HEK293 (cell line): ENCODE results near the gene PCSK2.

Experiments used
- CTCF ChIA-PET: fragments of 350-600 bp; formaldehyde crosslinking; extraction: SDS; loops from one replicate; lab custom pipeline; 2021; ENCODE audit warnings: antibody characterized with exemption; lab: Yijun Ruan, JAX
- POLR2A ChIA-PET: fragments of 300-600 bp; formaldehyde crosslinking; extraction: SDS; loops from one replicate; lab custom pipeline; 2020; ENCODE audit warnings: antibody characterized with exemption, inconsistent platforms; lab: Yijun Ruan, JAX
- H3K27ac ChIP-seq: fragments of 200-500 bp; sonication (Bioruptor generic); 2 replicates; pipeline ENCODE4 v1.5.1; 2014; ENCODE audit warnings: low read depth, low read length, control low read depth, inconsistent platforms; ENCODE audit errors: extremely low read depth
- H3K36me3 ChIP-seq, 2 experiments: fragments of 200-500 bp in 1 of 2; sonication (Bioruptor generic) in 1 of 2; 1 replicate in 1 of 2; 2 replicates in 1 of 2; pipeline ENCODE4 v1.5.1; 2014 to 2017; ENCODE audit warnings: inconsistent platforms in 2 of 2, low read length in 2 of 2; ENCODE audit not compliant: control insufficient read depth in 2 of 2, insufficient read depth in 1 of 2
- H3K4me1 ChIP-seq: fragments of 200-500 bp; sonication (Bioruptor generic); 2 replicates; pipeline ENCODE4 v1.5.1; 2014; ENCODE audit warnings: mild to moderate bottlenecking, low read length, inconsistent platforms; ENCODE audit not compliant: control insufficient read depth, insufficient read depth
- H3K4me3 ChIP-seq: 2 replicates; pipeline ENCODE4 v1.5.1; 2011; ENCODE audit warnings: low read depth, mild to moderate bottlenecking, control low read depth, low read length, moderate library complexity
- H3K9me3 ChIP-seq: fragments of 200-500 bp; sonication (Bioruptor generic); 2 replicates; pipeline ENCODE4 v1.5.1; 2014; ENCODE audit warnings: low read depth, low read length, inconsistent platforms; ENCODE audit not compliant: control insufficient read depth, insufficient read depth
- BCL11A ChIP-seq: fragments of 450-650 bp; formaldehyde crosslinking; IDR thresholded peaks from 2 replicates; pipeline ENCODE4 v1.5.1; 2016; ENCODE audit warnings: low read depth, missing biosample characterization, missing genetic modification characterization
- YY1 ChIP-seq: fragments of 450-650 bp; formaldehyde crosslinking; IDR thresholded peaks from 2 replicates; pipeline ENCODE4 v1.5.1; 2018; ENCODE audit warnings: missing biosample characterization, missing genetic modification characterization
- YY2 ChIP-seq: fragments of 450-650 bp; formaldehyde crosslinking; IDR thresholded peaks from 2 replicates; pipeline ENCODE4 v1.5.1; 2016; ENCODE audit warnings: missing biosample characterization, missing genetic modification characterization
- ZFP37 ChIP-seq: fragments of 450-650 bp; formaldehyde crosslinking; IDR thresholded peaks from 2 replicates; pipeline ENCODE4 v1.5.1; 2016; ENCODE audit warnings: missing biosample characterization, missing genetic modification characterization
- ZNF10 ChIP-seq: fragments of 450-650 bp; formaldehyde crosslinking; IDR thresholded peaks from 2 replicates; pipeline ENCODE4 v1.5.1; 2017; ENCODE audit warnings: missing biosample characterization, missing genetic modification characterization
- ZNF140 ChIP-seq: fragments of 450-650 bp; formaldehyde crosslinking; IDR thresholded peaks from 2 replicates; pipeline ENCODE4 v1.5.1; 2016; ENCODE audit warnings: missing biosample characterization, missing genetic modification characterization
- ZNF2 ChIP-seq: fragments of 450-650 bp; formaldehyde crosslinking; IDR thresholded peaks from 2 replicates; pipeline ENCODE4 v1.5.1; 2016; ENCODE audit warnings: missing biosample characterization, missing genetic modification characterization
- ZNF248 ChIP-seq: fragments of 450-650 bp; formaldehyde crosslinking; IDR thresholded peaks from 2 replicates; pipeline ENCODE4 v1.5.1; 2017; ENCODE audit warnings: missing biosample characterization, missing genetic modification characterization
- ZNF274 ChIP-seq, 2 experiments: fragments of 200-500 bp in 1 of 2; fragments of 450-650 bp in 1 of 2; sonication (Bioruptor generic) in 1 of 2; formaldehyde crosslinking in 1 of 2; IDR thresholded peaks; 2 replicates each; pipeline versions ENCODE4 v1.5.1 to v1.6.1; 2014 to 2016; ENCODE audit warnings: borderline replicate concordance in 1 of 2, inconsistent platforms in 1 of 2, low read length in 1 of 2, missing biosample characterization in 1 of 2, missing genetic modification characterization in 1 of 2
- ZNF335 ChIP-seq: fragments of 450-650 bp; formaldehyde crosslinking; conservative IDR thresholded peaks from 2 replicates; pipeline ENCODE4 v1.5.1; 2016; ENCODE audit warnings: missing biosample characterization, missing genetic modification characterization
- ZNF529 ChIP-seq: fragments of 450-650 bp; formaldehyde crosslinking; IDR thresholded peaks from 2 replicates; pipeline ENCODE4 v1.5.1; 2017; ENCODE audit warnings: missing genetic modification characterization, missing biosample characterization; ENCODE audit not compliant: insufficient replicate concordance
- ZNF548 ChIP-seq: fragments of 450-650 bp; formaldehyde crosslinking; IDR thresholded peaks from 2 replicates; pipeline ENCODE4 v1.5.1; 2016; ENCODE audit warnings: missing biosample characterization, missing genetic modification characterization
- ZNF561 ChIP-seq: fragments of 450-650 bp; IDR thresholded peaks from 2 replicates; pipeline ENCODE4 v1.5.1; 2018; ENCODE audit warnings: missing biosample characterization, missing genetic modification characterization, borderline replicate concordance
- ZNF610 ChIP-seq: fragments of 450-650 bp; formaldehyde crosslinking; IDR thresholded peaks from 2 replicates; pipeline ENCODE4 v1.5.1; 2016; ENCODE audit warnings: missing biosample characterization, missing genetic modification characterization, borderline replicate concordance
- ZNF664 ChIP-seq: fragments of 450-650 bp; formaldehyde crosslinking; IDR thresholded peaks from 2 replicates; pipeline ENCODE4 v1.5.1; 2016; ENCODE audit warnings: missing biosample characterization, missing genetic modification characterization
- ZNF76 ChIP-seq: fragments of 450-650 bp; formaldehyde crosslinking; IDR thresholded peaks from 2 replicates; pipeline ENCODE4; 2016; ENCODE audit warnings: low read depth, missing biosample characterization, missing genetic modification characterization, borderline replicate concordance
- ZNF792 ChIP-seq: fragments of 450-650 bp; formaldehyde crosslinking; IDR thresholded peaks from 2 replicates; pipeline ENCODE4 v1.5.1; 2016; ENCODE audit warnings: missing biosample characterization, missing genetic modification characterization
- ZSCAN30 ChIP-seq: fragments of 450-650 bp; IDR thresholded peaks from 2 replicates; pipeline ENCODE4 v1.5.1; 2018; ENCODE audit warnings: missing biosample characterization, mild to moderate bottlenecking, missing genetic modification characterization, moderate library complexity
- TF ChIP-seq, protein P1 (sequence below): fragments of 450-650 bp; formaldehyde crosslinking; IDR thresholded peaks from 2 replicates; pipeline ENCODE4 v1.5.1; 2016; ENCODE audit warnings: missing biosample characterization, missing genetic modification characterization, low read depth
- TF ChIP-seq, protein P2 (sequence below): fragments of 450-650 bp; formaldehyde crosslinking; IDR thresholded peaks from 2 replicates; pipeline ENCODE4 v1.5.1; 2016; ENCODE audit warnings: missing biosample characterization, missing genetic modification characterization
- TF ChIP-seq, protein P3 (sequence below): fragments of 450-650 bp; formaldehyde crosslinking; IDR thresholded peaks from 2 replicates; pipeline ENCODE4 v1.5.0; 2017; ENCODE audit warnings: missing biosample characterization, missing genetic modification characterization, borderline replicate concordance
- TF ChIP-seq, protein P4 (sequence below): fragments of 450-650 bp; formaldehyde crosslinking; IDR thresholded peaks from 2 replicates; pipeline ENCODE4 v1.5.1; 2016; ENCODE audit warnings: missing biosample characterization, missing genetic modification characterization

Gene PCSK2

DNA sequence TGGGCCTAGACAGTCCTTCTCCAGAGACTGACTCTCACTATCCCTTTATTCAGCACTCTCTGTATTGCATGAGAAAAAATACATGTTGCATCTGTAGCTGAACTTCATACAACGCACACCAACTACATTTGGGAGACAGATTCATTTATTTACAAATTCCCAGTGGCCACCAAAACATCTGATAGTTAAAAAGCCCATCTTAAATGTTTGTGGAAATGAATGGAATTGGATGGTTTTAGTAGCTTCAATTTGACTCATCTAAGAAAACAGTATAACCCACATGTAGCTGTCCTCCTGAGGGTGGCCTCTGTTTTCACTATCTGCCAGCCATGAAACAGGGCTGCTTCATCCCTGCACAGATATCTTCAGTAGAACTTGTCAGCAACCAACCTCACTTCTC, 116.3 kb downstream of the PCSK2 start:
- ChIA-PET POLR2A (no interaction called here), CTCF (no interaction called here)
- H3K4me1 ChIP-seq, result no peaks in the 10 kb centered on the region
- TF ChIP-seq ZNF610, result no peak
- no peak for TF ChIP-seq ZNF2 (tag by site-specific recombination)
- TF ChIP-seq, protein P1, sequence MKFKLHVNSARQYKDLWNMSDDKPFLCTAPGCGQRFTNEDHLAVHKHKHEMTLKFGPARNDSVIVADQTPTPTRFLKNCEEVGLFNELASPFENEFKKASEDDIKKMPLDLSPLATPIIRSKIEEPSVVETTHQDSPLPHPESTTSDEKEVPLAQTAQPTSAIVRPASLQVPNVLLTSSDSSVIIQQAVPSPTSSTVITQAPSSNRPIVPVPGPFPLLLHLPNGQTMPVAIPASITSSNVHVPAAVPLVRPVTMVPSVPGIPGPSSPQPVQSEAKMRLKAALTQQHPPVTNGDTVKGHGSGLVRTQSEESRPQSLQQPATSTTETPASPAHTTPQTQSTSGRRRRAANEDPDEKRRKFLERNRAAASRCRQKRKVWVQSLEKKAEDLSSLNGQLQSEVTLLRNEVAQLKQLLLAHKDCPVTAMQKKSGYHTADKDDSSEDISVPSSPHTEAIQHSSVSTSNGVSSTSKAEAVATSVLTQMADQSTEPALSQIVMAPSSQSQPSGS (tag by site-specific recombination), result no peak
- TF ChIP-seq ZSCAN30, result no peak
- TF ChIP-seq, protein P2, sequence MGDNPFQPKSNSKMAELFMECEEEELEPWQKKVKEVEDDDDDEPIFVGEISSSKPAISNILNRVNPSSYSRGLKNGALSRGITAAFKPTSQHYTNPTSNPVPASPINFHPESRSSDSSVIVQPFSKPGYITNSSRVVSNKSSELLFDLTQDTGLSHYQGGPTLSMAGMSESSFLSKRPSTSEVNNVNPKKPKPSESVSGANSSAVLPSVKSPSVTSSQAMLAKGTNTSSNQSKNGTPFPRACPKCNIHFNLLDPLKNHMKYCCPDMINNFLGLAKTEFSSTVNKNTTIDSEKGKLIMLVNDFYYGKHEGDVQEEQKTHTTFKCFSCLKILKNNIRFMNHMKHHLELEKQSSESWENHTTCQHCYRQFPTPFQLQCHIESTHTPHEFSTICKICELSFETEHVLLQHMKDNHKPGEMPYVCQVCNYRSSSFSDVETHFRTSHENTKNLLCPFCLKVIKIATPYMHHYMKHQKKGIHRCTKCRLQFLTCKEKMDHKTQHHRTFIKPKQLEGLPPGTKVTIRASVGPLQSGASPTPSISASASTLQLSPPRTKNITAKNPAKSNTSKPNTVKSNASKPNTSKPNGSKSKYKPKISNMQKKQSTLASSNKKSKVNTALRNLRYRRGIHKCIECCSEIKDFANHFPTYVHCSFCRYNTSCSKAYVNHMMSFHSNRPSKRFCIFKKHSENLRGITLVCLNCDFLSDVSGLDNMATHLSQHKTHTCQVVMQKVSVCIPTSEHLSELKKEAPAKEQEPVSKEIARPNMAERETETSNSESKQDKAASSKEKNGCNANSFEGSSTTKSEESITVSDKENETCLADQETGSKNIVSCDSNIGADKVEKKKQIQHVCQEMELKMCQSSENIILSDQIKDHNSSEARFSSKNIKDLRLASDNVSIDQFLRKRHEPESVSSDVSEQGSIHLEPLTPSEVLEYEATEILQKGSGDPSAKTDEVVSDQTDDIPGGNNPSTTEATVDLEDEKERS (tag by site-specific recombination), result no peak
- no peak for TF ChIP-seq ZNF548 (tag by site-specific recombination)
- TF ChIP-seq ZNF335 (tag by site-specific recombination), result no peak
- no peak for TF ChIP-seq ZNF248
- no peak for TF ChIP-seq ZNF140 (tag by site-specific recombination)
- TF ChIP-seq, protein P3, sequence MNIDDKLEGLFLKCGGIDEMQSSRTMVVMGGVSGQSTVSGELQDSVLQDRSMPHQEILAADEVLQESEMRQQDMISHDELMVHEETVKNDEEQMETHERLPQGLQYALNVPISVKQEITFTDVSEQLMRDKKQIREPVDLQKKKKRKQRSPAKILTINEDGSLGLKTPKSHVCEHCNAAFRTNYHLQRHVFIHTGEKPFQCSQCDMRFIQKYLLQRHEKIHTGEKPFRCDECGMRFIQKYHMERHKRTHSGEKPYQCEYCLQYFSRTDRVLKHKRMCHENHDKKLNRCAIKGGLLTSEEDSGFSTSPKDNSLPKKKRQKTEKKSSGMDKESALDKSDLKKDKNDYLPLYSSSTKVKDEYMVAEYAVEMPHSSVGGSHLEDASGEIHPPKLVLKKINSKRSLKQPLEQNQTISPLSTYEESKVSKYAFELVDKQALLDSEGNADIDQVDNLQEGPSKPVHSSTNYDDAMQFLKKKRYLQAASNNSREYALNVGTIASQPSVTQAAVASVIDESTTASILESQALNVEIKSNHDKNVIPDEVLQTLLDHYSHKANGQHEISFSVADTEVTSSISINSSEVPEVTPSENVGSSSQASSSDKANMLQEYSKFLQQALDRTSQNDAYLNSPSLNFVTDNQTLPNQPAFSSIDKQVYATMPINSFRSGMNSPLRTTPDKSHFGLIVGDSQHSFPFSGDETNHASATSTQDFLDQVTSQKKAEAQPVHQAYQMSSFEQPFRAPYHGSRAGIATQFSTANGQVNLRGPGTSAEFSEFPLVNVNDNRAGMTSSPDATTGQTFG (tag by site-specific recombination), result no peak
- no peak for TF ChIP-seq ZNF10 (tag by site-specific recombination)
- no peaks in the 10 kb centered on the region for H3K36me3 ChIP-seq
- H3K27ac ChIP-seq, result no peak overlapping the region
- no peaks in the 10 kb centered on the region for H3K9me3 ChIP-seq
- no peak overlapping the region for H3K4me3 ChIP-seq

DNA sequence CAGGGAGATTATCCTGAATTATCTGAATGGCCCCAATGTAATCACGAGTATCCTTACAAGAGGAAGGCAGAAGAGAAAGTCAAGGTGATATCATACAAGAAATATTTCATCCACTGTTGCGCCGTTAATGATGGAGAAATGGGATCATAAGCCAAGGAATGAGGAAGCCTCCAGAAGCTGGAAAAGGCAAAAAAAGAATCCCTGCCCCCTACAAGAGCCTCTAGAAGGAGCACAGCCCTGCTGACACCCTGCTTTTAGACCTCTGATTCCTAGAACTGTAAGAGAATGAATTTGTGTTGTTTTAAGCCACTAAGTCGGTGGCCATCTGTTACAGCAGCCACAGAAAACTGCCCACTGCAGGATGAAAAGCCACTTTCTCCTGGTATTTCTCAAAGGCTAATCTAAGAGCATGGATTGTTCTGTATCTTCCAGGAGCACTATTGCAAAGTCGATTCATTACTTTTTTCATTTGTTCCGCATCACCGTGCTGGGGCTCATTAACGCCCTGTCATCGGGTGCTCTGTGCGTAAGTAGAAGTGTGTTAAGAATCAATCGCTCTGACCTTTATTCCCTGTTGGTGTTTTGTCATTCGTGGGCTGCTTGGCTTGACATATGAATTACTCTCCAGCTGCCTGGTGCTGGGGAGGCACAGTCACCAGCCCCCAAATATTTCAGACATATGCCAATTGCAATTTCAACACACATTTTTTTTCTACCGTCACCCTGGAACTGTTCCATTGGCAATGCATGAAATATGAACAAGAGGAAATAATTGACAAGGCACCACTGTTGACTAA, 117.0 kb downstream of the PCSK2 start:
- no peak overlapping the region for H3K27ac ChIP-seq
- ChIA-PET POLR2A (no interaction called here), CTCF (no interaction called here)

DNA sequence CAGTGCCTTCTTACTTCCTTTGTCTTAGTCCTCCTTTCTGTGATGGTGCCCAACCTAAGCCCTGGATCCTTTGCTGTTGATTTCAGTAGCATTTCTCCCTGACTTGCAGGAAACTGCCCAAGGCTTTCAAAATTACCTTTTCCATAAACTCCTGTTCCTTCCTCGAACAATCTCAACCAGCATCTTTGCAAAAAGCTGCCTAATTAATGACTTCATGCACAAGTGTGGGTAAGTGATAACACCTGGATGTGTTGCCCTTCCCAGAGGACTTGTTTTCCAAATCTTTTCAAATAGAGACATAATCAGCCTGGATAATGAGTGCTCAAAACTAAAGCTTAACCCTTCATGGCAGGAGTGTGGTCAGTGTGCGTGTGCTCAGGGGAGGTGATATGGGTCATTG, 118.0 kb downstream of the PCSK2 start:
- no peaks in the 10 kb centered on the region for H3K9me3 ChIP-seq
- POLR2A ChIA-PET, result no interaction called here
- TF ChIP-seq, protein P4, sequence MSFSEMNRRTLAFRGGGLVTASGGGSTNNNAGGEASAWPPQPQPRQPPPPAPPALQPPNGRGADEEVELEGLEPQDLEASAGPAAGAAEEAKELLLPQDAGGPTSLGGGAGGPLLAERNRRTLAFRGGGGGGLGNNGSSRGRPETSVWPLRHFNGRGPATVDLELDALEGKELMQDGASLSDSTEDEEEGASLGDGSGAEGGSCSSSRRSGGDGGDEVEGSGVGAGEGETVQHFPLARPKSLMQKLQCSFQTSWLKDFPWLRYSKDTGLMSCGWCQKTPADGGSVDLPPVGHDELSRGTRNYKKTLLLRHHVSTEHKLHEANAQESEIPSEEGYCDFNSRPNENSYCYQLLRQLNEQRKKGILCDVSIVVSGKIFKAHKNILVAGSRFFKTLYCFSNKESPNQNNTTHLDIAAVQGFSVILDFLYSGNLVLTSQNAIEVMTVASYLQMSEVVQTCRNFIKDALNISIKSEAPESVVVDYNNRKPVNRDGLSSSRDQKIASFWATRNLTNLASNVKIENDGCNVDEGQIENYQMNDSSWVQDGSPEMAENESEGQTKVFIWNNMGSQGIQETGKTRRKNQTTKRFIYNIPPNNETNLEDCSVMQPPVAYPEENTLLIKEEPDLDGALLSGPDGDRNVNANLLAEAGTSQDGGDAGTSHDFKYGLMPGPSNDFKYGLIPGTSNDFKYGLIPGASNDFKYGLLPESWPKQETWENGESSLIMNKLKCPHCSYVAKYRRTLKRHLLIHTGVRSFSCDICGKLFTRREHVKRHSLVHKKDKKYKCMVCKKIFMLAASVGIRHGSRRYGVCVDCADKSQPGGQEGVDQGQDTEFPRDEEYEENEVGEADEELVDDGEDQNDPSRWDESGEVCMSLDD, result no peak
- TF ChIP-seq ZNF529 (tag by site-specific recombination), result no peak
- CTCF ChIA-PET, result no interaction called here
- no peak overlapping the region for H3K27ac ChIP-seq
- no peak overlapping the region for H3K4me3 ChIP-seq
- H3K36me3 ChIP-seq, result no peaks in the 10 kb centered on the region
- no peaks in the 10 kb centered on the region for H3K4me1 ChIP-seq

More for the DNA sequence above, 117.0 kb downstream of the PCSK2 start:
- TF ChIP-seq ZNF561 (tag by site-specific recombination), result no peak
- TF ChIP-seq BCL11A, result no peak
- no peak for TF ChIP-seq ZNF792 (tag by site-specific recombination)
- TF ChIP-seq ZNF664 (tag by site-specific recombination), result no peak
- TF ChIP-seq YY1 (tag by site-specific recombination), result no peak
- no peak for TF ChIP-seq ZFP37 (tag by site-specific recombination)
- TF ChIP-seq YY2 (tag by site-specific recombination), result no peak
- no peak for TF ChIP-seq ZNF76 (tag by site-specific recombination)
- no peak for TF ChIP-seq ZNF274 (IDR thresholded peaks at IDR 0.05; ENCODE audit: low read length)
- TF ChIP-seq ZNF274 (tag by site-specific recombination; IDR thresholded peaks at IDR 0.05; ENCODE audit: borderline replicate concordance), result no peak
- TF ChIP-seq, all 188 proteins: peak for 0
- Histone ChIP-seq H3K4me3 (no peak overlapping the region), H3K4me1 (no peaks in the 10 kb centered on the region), H3K36me3 (no peaks in the 10 kb centered on the region), H3K9me3 (no peaks in the 10 kb centered on the region)
